OCI-LY7 (cell line): ENCODE measurements around the gene FKBP1B.

Source experiments
- EZH2phosphoT487 ChIP-seq: fragments of 200-600 bp; sonication (generic); IDR thresholded peaks from 2 replicates; pipeline ENCODE4 v1.6.1; 2018; ENCODE audit warnings: low read depth, borderline replicate concordance, mild to moderate bottlenecking, mixed run types, antibody characterized with exemption, low read length, moderate library complexity, mixed read lengths
- TF ChIP-seq, protein P1 (sequence below): fragments of 200-600 bp; sonication (generic); conservative IDR thresholded peaks from 2 replicates; pipeline ENCODE4 v1.5.1; 2014; ENCODE audit warnings: mild to moderate bottlenecking, antibody characterized with exemption, low read length, moderate library complexity, mixed read lengths

DNA sequence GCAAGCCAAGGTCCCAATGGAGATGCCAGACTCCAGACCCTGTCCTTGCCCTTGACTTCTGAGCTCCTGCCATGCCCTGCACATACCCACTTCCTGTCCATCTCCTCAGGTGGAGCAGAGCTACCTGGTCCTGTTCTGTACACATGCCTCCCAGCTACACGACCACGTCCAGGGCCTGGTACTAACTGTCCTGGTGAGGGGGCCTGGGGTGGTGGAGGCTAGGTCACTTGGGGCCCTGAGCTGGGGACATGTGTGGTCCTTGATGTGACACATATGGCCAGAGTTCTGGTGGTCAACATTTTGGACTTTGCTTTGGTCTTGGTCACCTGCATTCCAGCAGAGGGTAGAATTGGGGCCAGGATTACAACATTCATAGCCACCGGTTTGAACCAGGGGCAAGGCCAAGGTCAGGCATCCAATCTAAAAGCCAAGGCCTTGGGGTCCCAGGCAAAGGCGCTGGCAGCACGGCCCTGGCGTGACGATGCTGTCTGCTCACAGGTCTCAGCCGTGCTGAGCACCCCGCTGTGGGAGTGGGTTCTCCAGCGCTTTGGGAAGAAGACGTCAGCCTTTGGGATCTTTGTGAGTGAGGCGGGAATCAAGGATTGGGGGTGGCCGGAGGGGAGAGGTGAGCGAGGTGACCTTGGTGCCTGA lies 27.1 kb upstream of the FKBP1B start:
- TF ChIP-seq, protein P1, sequence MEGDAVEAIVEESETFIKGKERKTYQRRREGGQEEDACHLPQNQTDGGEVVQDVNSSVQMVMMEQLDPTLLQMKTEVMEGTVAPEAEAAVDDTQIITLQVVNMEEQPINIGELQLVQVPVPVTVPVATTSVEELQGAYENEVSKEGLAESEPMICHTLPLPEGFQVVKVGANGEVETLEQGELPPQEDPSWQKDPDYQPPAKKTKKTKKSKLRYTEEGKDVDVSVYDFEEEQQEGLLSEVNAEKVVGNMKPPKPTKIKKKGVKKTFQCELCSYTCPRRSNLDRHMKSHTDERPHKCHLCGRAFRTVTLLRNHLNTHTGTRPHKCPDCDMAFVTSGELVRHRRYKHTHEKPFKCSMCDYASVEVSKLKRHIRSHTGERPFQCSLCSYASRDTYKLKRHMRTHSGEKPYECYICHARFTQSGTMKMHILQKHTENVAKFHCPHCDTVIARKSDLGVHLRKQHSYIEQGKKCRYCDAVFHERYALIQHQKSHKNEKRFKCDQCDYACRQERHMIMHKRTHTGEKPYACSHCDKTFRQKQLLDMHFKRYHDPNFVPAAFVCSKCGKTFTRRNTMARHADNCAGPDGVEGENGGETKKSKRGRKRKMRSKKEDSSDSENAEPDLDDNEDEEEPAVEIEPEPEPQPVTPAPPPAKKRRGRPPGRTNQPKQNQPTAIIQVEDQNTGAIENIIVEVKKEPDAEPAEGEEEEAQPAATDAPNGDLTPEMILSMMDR: no peak
- TF ChIP-seq EZH2phosphoT487: no peak
